Nephron progenitor cell (in vitro differentiated cells): ENCODE measurements around the gene FAM163B.

Experiments used
- DNase-seq: peaks from one replicate; pipeline ENCODE4 v3.0.0; 2021
- H3K27ac Mint-ChIP-seq: 2 replicates; pipeline ENCODE4 v1.8.0; 2021; ENCODE audit warnings: mild to moderate bottlenecking, moderate library complexity, mixed read lengths
- H3K27me3 Mint-ChIP-seq: 2 replicates; pipeline ENCODE4 v1.8.0; 2021; ENCODE audit warnings: mild to moderate bottlenecking, low read depth, mixed read lengths; ENCODE audit not compliant: poor library complexity
- H3K36me3 Mint-ChIP-seq: 2 replicates; pipeline ENCODE4 v1.8.0; 2021; ENCODE audit warnings: low read depth, mixed read lengths
- H3K4me1 Mint-ChIP-seq: 2 replicates; pipeline ENCODE4 v1.8.0; 2021; ENCODE audit warnings: mixed read lengths
- H3K4me3 Mint-ChIP-seq: 2 replicates; pipeline ENCODE4 v1.8.0; 2021; ENCODE audit warnings: mild to moderate bottlenecking, moderate library complexity, mixed read lengths
- H3K9me3 Mint-ChIP-seq: 2 replicates; pipeline ENCODE4 v1.8.0; 2021; ENCODE audit warnings: mild to moderate bottlenecking, moderate library complexity, mixed read lengths
- TF ChIP-seq, protein P1 (sequence below): fragments of 200-600 bp; sonication (generic); IDR thresholded peaks from 2 replicates; pipeline ENCODE4 v1.5.0; 2021; ENCODE audit warnings: antibody characterized with exemption

The FAM163B gene

DNA sequence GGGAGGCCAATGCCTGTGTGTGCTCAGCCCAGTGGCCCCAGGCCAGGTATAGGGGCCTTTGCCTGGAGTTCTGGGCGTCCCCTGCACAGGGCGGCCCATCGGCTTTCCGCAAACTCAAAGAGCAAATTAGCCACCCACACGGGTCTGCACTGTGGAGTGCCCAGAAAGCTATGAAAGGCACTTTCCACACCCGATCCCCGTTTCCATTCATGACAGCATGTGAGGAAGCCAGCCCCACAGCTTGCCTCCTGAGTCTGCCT, 32.1 kb upstream of the FAM163B start:
- peaks cover 31% of the 10 kb centered on the region for H3K4me1 Mint-ChIP-seq
- H3K36me3 Mint-ChIP-seq, result no peaks in the 10 kb centered on the region
- no peak overlapping the region for H3K27ac Mint-ChIP-seq
- H3K27me3 Mint-ChIP-seq, result peaks cover 17% of the 10 kb centered on the region
- TF ChIP-seq, protein P1, sequence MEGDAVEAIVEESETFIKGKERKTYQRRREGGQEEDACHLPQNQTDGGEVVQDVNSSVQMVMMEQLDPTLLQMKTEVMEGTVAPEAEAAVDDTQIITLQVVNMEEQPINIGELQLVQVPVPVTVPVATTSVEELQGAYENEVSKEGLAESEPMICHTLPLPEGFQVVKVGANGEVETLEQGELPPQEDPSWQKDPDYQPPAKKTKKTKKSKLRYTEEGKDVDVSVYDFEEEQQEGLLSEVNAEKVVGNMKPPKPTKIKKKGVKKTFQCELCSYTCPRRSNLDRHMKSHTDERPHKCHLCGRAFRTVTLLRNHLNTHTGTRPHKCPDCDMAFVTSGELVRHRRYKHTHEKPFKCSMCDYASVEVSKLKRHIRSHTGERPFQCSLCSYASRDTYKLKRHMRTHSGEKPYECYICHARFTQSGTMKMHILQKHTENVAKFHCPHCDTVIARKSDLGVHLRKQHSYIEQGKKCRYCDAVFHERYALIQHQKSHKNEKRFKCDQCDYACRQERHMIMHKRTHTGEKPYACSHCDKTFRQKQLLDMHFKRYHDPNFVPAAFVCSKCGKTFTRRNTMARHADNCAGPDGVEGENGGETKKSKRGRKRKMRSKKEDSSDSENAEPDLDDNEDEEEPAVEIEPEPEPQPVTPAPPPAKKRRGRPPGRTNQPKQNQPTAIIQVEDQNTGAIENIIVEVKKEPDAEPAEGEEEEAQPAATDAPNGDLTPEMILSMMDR, result no peak
- no peak for DNase-seq
- no peaks in the 10 kb centered on the region for H3K9me3 Mint-ChIP-seq
- H3K4me3 Mint-ChIP-seq, result no peak overlapping the region

DNA sequence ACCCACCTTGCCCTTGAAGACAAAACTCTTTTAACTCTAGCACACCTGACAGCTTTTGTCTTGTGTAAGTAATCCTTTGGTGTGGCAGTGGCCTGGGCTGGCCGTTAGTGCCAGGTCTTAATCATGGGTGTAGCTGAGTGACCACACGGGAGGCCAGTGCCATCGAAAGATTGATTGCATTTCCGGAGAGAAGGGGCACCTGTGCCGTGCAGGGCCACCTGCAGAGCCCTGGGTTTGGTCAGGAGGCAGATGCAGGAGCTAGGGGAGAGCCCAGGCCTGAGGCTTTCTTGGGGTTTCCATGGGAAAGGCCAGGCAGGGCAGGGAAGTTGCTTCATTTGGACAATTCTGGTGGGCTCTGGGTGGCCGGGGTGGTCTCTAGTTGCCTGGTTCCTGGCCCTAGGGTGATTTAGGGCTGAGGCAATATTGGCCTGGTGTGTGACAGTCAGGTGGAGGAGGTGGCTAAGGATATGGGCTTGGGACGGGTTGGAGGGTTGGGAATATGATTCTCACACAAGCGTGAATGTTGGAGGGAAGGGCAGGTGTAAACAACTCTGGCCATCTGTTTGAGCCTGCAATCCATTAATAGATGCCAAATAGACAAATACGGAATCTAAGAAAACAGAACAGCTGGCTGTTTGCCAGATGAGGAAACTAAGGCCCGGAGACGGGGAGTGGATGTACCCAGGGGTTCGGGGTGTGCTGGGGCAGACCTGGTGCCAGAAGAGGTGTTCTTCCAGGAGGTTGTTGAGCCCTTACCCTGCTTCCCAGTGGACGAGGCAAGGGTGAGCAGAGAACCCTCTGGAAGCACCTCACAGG, 31.6 kb upstream of the FAM163B start:
- H3K4me1 Mint-ChIP-seq, result peaks cover 32% of the 10 kb centered on the region
- no peak for DNase-seq
- H3K27ac Mint-ChIP-seq, result no peak overlapping the region
- H3K9me3 Mint-ChIP-seq, result no peaks in the 10 kb centered on the region
- peaks cover 14% of the 10 kb centered on the region for H3K27me3 Mint-ChIP-seq
- H3K4me3 Mint-ChIP-seq, result no peak overlapping the region
- TF ChIP-seq, protein P1, result no peak
- H3K36me3 Mint-ChIP-seq, result no peaks in the 10 kb centered on the region

DNA sequence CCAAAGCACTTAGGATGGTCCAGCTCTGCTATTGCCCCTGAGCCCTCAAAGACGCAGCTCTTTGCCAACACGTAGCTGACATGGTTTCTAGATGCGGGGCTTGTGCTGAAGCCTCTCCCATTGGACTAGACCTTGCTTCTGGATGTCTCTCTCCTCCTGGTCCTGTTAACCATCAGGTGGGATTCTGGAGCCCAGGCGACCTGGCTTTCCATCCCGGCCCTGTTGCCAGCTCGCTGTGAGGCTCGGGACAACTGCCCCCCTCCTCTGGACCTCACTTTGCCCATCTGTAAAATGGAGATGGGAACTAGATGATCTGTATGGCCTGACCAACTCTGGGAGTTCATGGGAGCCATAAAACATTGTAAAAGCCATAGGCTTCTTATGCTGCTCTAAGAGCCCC, 31.0 kb upstream of the FAM163B start:
- TF ChIP-seq, protein P1, result no peak
- Mint-ChIP-seq H3K4me1 (peaks cover 38% of the 10 kb centered on the region), H3K4me3 (no peak overlapping the region), H3K9me3 (no peaks in the 10 kb centered on the region), H3K36me3 (no peaks in the 10 kb centered on the region), H3K27ac (no peak overlapping the region), H3K27me3 (peaks cover 14% of the 10 kb centered on the region)
- DNase-seq, result no peak

DNA sequence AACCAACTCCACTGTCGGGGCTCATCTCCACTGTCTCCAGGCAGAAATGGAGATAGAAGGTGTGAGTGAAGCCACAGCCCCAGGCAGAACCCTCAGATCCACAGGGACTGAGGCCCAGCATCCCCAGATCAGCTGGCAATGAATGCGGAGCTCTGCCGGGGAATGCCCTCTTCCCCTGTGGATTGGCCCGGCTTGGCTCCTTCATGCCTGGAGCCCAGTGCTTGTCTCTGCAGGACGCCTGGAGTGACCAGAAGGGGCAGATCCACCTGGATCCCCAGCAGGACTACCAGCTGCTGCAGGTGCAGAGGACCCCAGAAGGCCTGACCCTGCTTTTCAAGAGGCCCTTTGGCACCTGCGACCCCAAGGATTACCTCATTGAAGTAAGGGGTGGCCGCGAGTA, 30.4 kb upstream of the FAM163B start:
- TF ChIP-seq, protein P1, result no peak
- H3K4me1 Mint-ChIP-seq, result peaks cover 43% of the 10 kb centered on the region
- peaks cover 15% of the 10 kb centered on the region for H3K27me3 Mint-ChIP-seq

DNA sequence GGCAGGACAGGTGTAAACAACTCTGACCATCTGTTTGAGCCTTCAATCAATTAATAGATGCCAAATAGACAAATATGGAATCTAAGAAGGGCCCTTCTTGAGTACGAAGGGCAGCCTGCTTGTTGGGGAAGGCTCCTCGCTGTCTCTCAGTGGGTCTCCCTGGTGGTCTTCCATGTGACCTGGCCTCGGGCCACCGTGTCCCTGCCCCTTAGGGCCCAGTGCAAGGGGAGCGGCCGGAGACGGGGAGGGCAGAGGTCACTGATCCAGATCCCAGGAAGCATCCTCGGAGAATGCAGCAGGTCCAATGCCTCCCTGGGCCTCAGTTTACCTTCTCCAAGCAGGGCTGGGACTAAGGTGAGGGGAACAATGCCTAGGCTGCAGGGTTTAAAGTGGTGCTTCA, 29.5 kb upstream of the FAM163B start:
- no peak overlapping the region for H3K27ac Mint-ChIP-seq
- peaks cover 15% of the 10 kb centered on the region for H3K27me3 Mint-ChIP-seq
- H3K4me3 Mint-ChIP-seq, result no peak overlapping the region
- TF ChIP-seq, protein P1, result no peak
- H3K36me3 Mint-ChIP-seq, result no peaks in the 10 kb centered on the region
- DNase-seq, result no peak
- H3K4me1 Mint-ChIP-seq, result peaks cover 52% of the 10 kb centered on the region
- H3K9me3 Mint-ChIP-seq, result no peaks in the 10 kb centered on the region

More for the DNA sequence above, 30.4 kb upstream of the FAM163B start:
- H3K27ac Mint-ChIP-seq, result no peak overlapping the region
- H3K9me3 Mint-ChIP-seq, result no peaks in the 10 kb centered on the region
- no peak for DNase-seq
- no peak overlapping the region for H3K4me3 Mint-ChIP-seq
- H3K36me3 Mint-ChIP-seq, result no peaks in the 10 kb centered on the region

DNA sequence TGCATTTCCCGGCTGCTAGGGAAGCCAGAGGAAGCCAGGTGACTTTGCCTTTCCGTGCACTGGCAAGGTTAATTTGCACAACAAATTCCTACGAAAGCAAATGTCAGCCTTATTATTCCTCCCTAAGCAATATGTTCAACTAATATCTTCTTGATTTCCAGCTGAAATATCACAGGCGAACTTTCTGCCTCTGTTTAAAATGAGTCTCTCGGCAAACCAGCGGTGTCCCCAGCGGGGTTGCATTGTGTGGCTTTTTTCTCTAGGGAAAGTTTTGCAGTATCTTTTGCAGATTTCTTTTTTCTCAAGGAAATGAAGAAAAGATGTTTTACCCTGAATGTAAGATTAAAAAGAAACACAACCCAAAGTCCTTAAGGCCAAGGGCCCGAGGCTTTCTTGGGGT, 28.9 kb upstream of the FAM163B start:
- H3K4me3 Mint-ChIP-seq, result no peak overlapping the region
- H3K27ac Mint-ChIP-seq, result no peak overlapping the region
- no peaks in the 10 kb centered on the region for H3K9me3 Mint-ChIP-seq
- peaks cover 15% of the 10 kb centered on the region for H3K27me3 Mint-ChIP-seq
- peaks cover 57% of the 10 kb centered on the region for H3K4me1 Mint-ChIP-seq
- DNase-seq, result no peak
- H3K36me3 Mint-ChIP-seq, result no peaks in the 10 kb centered on the region
- TF ChIP-seq, protein P1, result no peak
